ENCODE data around the gene CHRNB4.

Gene CHRNB4

GRCh38 chr15:78623786-78624497 is 17.1 kb downstream of the CHRNB4 start:
- Histone ChIP-seq H2AFZ (ENCODE audit: insufficient read depth, low read length, poor library complexity) (no peak overlapping the region), H2BK120ac (ENCODE audit: insufficient read depth, low read length, poor library complexity) (no peak overlapping the region), H3K36me3 (ENCODE audit: control insufficient read depth in 1 of 2, insufficient read depth in 2 of 2, low read length in 2 of 2) (no peaks in the 10 kb centered on the region), H3K4me2 (ENCODE audit: low read length) (no peak overlapping the region), H3K9me3 (ENCODE audit: insufficient read depth, low read depth, low read length) (peaks cover 2% of the 10 kb centered on the region), H3K4me1 (ENCODE audit: control insufficient read depth in 1 of 2, insufficient read depth in 2 of 2, low read length in 2 of 2) (peaks cover 0 to 5% of the 10 kb centered on the region in 2 experiments), H3K18ac (ENCODE audit: low read length) (no peak overlapping the region), H3K4me3 (ENCODE audit: low read depth, low read length) (peak overlapping the region; percentile 8), H3K27ac (ENCODE audit: low read depth, low read length) (no peak overlapping the region), H2BK12ac (ENCODE audit: low read length) (no peak overlapping the region), H3K79me1 (ENCODE audit: low read length) (no peaks in the 10 kb centered on the region), H3K4ac (ENCODE audit: low read depth, low read length) (no peak overlapping the region), H2AK5ac (ENCODE audit: low read length) (no peak overlapping the region), H3K23ac (ENCODE audit: low read length) (no peak overlapping the region), H3K79me2 (ENCODE audit: control insufficient read depth, insufficient read depth, low read length, poor library complexity) (no peaks in the 10 kb centered on the region), H3K14ac (ENCODE audit: low read length) (no peak overlapping the region), H3K9ac (ENCODE audit: low read length) (no peak overlapping the region), H4K12ac (ENCODE audit: low read depth, low read length) (no peak overlapping the region), H4K91ac (ENCODE audit: low read depth, low read length) (no peak overlapping the region), H3K27me3 (ENCODE audit: insufficient read depth, low read length) (peaks cover 32% of the 10 kb centered on the region), H4K8ac (ENCODE audit: low read depth, low read length) (no peak overlapping the region), H2BK5ac (ENCODE audit: low read depth, low read length, poor library complexity) (no peak overlapping the region)
- no peak for DNase-seq
- no CpG with 5 or more reads among the region's 7 CpGs for whole genome bisulfite sequencing (ENCODE audit: extremely low coverage, insufficient coverage, insufficient read length)

GRCh38 chr15:78621810-78622402 is 19.1 kb downstream of the CHRNB4 start:
- H4K12ac ChIP-seq (ENCODE audit: low read depth, low read length) = no peak overlapping the region
- H3K4me1 ChIP-seq (ENCODE audit: control insufficient read depth in 1 of 2, insufficient read depth in 2 of 2, low read length in 2 of 2) = peaks cover 0 to 10% of the 10 kb centered on the region in 2 experiments
- H3K14ac ChIP-seq (ENCODE audit: low read length) = no peak overlapping the region
- H2AFZ ChIP-seq (ENCODE audit: insufficient read depth, low read length, poor library complexity) = no peak overlapping the region
- no peak overlapping the region for H3K9ac ChIP-seq (ENCODE audit: low read length)
- no peak overlapping the region for H3K23ac ChIP-seq (ENCODE audit: low read length)
- H2BK120ac ChIP-seq (ENCODE audit: insufficient read depth, low read length, poor library complexity) = no peak overlapping the region
- no peaks in the 10 kb centered on the region for H3K36me3 ChIP-seq (ENCODE audit: control insufficient read depth in 1 of 2, insufficient read depth in 2 of 2, low read length in 2 of 2)
- no peak overlapping the region for H3K4me3 ChIP-seq (ENCODE audit: low read depth, low read length)
- peaks cover 35% of the 10 kb centered on the region for H3K27me3 ChIP-seq (ENCODE audit: insufficient read depth, low read length)
- H2BK5ac ChIP-seq (ENCODE audit: low read depth, low read length, poor library complexity) = no peak overlapping the region
- peaks cover 2% of the 10 kb centered on the region for H3K9me3 ChIP-seq (ENCODE audit: insufficient read depth, low read depth, low read length)
- no peak overlapping the region for H4K8ac ChIP-seq (ENCODE audit: low read depth, low read length)
- H3K4ac ChIP-seq (ENCODE audit: low read depth, low read length) = no peak overlapping the region
- no peak overlapping the region for H2BK12ac ChIP-seq (ENCODE audit: low read length)
- no peak overlapping the region for H4K91ac ChIP-seq (ENCODE audit: low read depth, low read length)
- no peak overlapping the region for H3K27ac ChIP-seq (ENCODE audit: low read depth, low read length)
- no CpG with 5 or more reads among the region's 10 CpGs for WGBS (ENCODE audit: extremely low coverage, insufficient coverage, insufficient read length)
- no peak for DNase-seq
- H3K79me2 ChIP-seq (ENCODE audit: control insufficient read depth, insufficient read depth, low read length, poor library complexity) = no peaks in the 10 kb centered on the region
- no peak overlapping the region for H2AK5ac ChIP-seq (ENCODE audit: low read length)
- H3K4me2 ChIP-seq (ENCODE audit: low read length) = no peak overlapping the region
- H3K18ac ChIP-seq (ENCODE audit: low read length) = no peak overlapping the region
- no peaks in the 10 kb centered on the region for H3K79me1 ChIP-seq (ENCODE audit: low read length)

- Histone ChIP-seq H3K9me3 (ENCODE audit: insufficient read depth, low read depth, low read length) (peaks cover 2% of the 10 kb centered on the region), H4K91ac (ENCODE audit: low read depth, low read length) (no peak within 1 kb of the TSS), H3K4me1 (ENCODE audit: control insufficient read depth in 1 of 2, insufficient read depth in 2 of 2, low read length in 2 of 2) (peaks cover 0 to 10% of the 10 kb centered on the region in 2 experiments), H3K27me3 (ENCODE audit: insufficient read depth, low read length) (peaks cover 33% of the 10 kb centered on the region), H2BK120ac (ENCODE audit: insufficient read depth, low read length, poor library complexity) (no peak within 1 kb of the TSS), H2AK5ac (ENCODE audit: low read length) (no peak within 1 kb of the TSS), H3K9ac (ENCODE audit: low read length) (no peak within 1 kb of the TSS), H3K79me1 (ENCODE audit: low read length) (no peaks in the 10 kb centered on the region), H3K4ac (ENCODE audit: low read depth, low read length) (no peak within 1 kb of the TSS), H3K79me2 (ENCODE audit: control insufficient read depth, insufficient read depth, low read length, poor library complexity) (no peaks in the 10 kb centered on the region), H3K23ac (ENCODE audit: low read length) (no peak within 1 kb of the TSS), H4K12ac (ENCODE audit: low read depth, low read length) (no peak within 1 kb of the TSS), H2AFZ (ENCODE audit: insufficient read depth, low read length, poor library complexity) (peak within 1 kb of the TSS; percentile 19), H3K14ac (ENCODE audit: low read length) (no peak within 1 kb of the TSS), H3K18ac (ENCODE audit: low read length) (no peak within 1 kb of the TSS), H3K4me2 (ENCODE audit: low read length) (peak within 1 kb of the TSS; percentile 73), H3K27ac (ENCODE audit: low read depth, low read length) (no peak within 1 kb of the TSS), H3K4me3 (ENCODE audit: low read depth, low read length) (peak within 1 kb of the TSS; percentile 50), H4K8ac (ENCODE audit: low read depth, low read length) (no peak within 1 kb of the TSS), H2BK12ac (ENCODE audit: low read length) (no peak within 1 kb of the TSS), H2BK5ac (ENCODE audit: low read depth, low read length, poor library complexity) (no peak within 1 kb of the TSS), H3K36me3 (ENCODE audit: control insufficient read depth in 1 of 2, insufficient read depth in 2 of 2, low read length in 2 of 2) (no peaks in the 10 kb centered on the region)
- WGBS (ENCODE audit: extremely low coverage, insufficient coverage, insufficient read length) = no CpG with 5 or more reads among the region's 102 CpGs
- DNase-seq = no peak
Measured at GRCh38 chr15:78620527-78621421, 20.2 kb downstream of the CHRNB4 start, which contains the start of gene CHRNA3. Gene CHRNA3, minus strand, starts transcription at chr15:78620996. Its CDS starts 202 bp downstream, at chr15:78620794.

GRCh38 chr15:78620021-78620526 is 20.9 kb downstream of the CHRNB4 start:
- H2AFZ ChIP-seq (ENCODE audit: insufficient read depth, low read length, poor library complexity) = peak overlapping the region; percentile 19
- H3K79me2 ChIP-seq (ENCODE audit: control insufficient read depth, insufficient read depth, low read length, poor library complexity) = no peaks in the 10 kb centered on the region
- H3K18ac ChIP-seq (ENCODE audit: low read length) = no peak overlapping the region
- H3K79me1 ChIP-seq (ENCODE audit: low read length) = no peaks in the 10 kb centered on the region
- no peak overlapping the region for H2BK12ac ChIP-seq (ENCODE audit: low read length)
- H3K4me1 ChIP-seq (ENCODE audit: control insufficient read depth in 1 of 2, insufficient read depth in 2 of 2, low read length in 2 of 2) = peaks cover 0 to 10% of the 10 kb centered on the region in 2 experiments
- H3K4ac ChIP-seq (ENCODE audit: low read depth, low read length) = no peak overlapping the region
- WGBS (ENCODE audit: extremely low coverage, insufficient coverage, insufficient read length) = no CpG with 5 or more reads among the region's 41 CpGs
- no peak overlapping the region for H4K8ac ChIP-seq (ENCODE audit: low read depth, low read length)
- H4K91ac ChIP-seq (ENCODE audit: low read depth, low read length) = no peak overlapping the region
- H2BK5ac ChIP-seq (ENCODE audit: low read depth, low read length, poor library complexity) = no peak overlapping the region
- H3K27me3 ChIP-seq (ENCODE audit: insufficient read depth, low read length) = peaks cover 32% of the 10 kb centered on the region
- no peaks in the 10 kb centered on the region for H3K36me3 ChIP-seq (ENCODE audit: control insufficient read depth in 1 of 2, insufficient read depth in 2 of 2, low read length in 2 of 2)
- no peak overlapping the region for H3K27ac ChIP-seq (ENCODE audit: low read depth, low read length)
- no peak for DNase-seq
- no peak overlapping the region for H3K9ac ChIP-seq (ENCODE audit: low read length)
- H4K12ac ChIP-seq (ENCODE audit: low read depth, low read length) = no peak overlapping the region
- no peak overlapping the region for H2BK120ac ChIP-seq (ENCODE audit: insufficient read depth, low read length, poor library complexity)
- peaks cover 2% of the 10 kb centered on the region for H3K9me3 ChIP-seq (ENCODE audit: insufficient read depth, low read depth, low read length)
- peak overlapping the region; percentile 50 for H3K4me3 ChIP-seq (ENCODE audit: low read depth, low read length)
- peak overlapping the region; percentile 73 for H3K4me2 ChIP-seq (ENCODE audit: low read length)
- H3K23ac ChIP-seq (ENCODE audit: low read length) = no peak overlapping the region
- H2AK5ac ChIP-seq (ENCODE audit: low read length) = no peak overlapping the region
- no peak overlapping the region for H3K14ac ChIP-seq (ENCODE audit: low read length)

Data from trophoblast cell (in vitro differentiated cells and primary cell).